ENCODE measurements around the gene STEAP2.

GRCh38 chr7:90222811-90223725 lies 11.5 kb downstream of the STEAP2 start:
- no peak for TF ChIP-seq CTCF (conservative IDR thresholded peaks at IDR 0.05; ENCODE audit: low read depth, low read length)
- TF ChIP-seq SMC3 (IDR thresholded peaks at IDR 0.05; ENCODE audit: low read depth, low read length): no peak
- peak; percentile 62 for TF ChIP-seq CEBPB (IDR thresholded peaks at IDR 0.05; ENCODE audit: low read depth, low read length)
- TF ChIP-seq BHLHE40 (IDR thresholded peaks at IDR 0.05; ENCODE audit: low read depth, low read length): no peak
- no peak for TF ChIP-seq MAZ (IDR thresholded peaks at IDR 0.05; ENCODE audit: borderline replicate concordance, low read depth, low read length)
- no peak for TF ChIP-seq USF2 (IDR thresholded peaks at IDR 0.05; ENCODE audit: low read depth, low read length)
- TF ChIP-seq POLR2A (IDR thresholded peaks at IDR 0.05; ENCODE audit: low read depth, low read length): no peak
- no peak for TF ChIP-seq MXI1 (IDR thresholded peaks at IDR 0.05; ENCODE audit: borderline replicate concordance, low read depth, low read length)
- TF ChIP-seq RAD21 (IDR thresholded peaks at IDR 0.05; ENCODE audit: low read length): no peak
- no peak for TF ChIP-seq RCOR1 (IDR thresholded peaks at IDR 0.05; ENCODE audit: insufficient replicate concordance, low read length)

All from IMR-90 (cell line).